SK-N-SH (cell line): ENCODE data around the gene FAM20C. TPM values are rescaled to one million over a fixed set of nuclear protein-coding genes. Genes with fewer than 3 reads are reported as not detected.

Source experiments
- CTCF ChIA-PET: fragments of 300-600, 350-600 bp; formaldehyde crosslinking; extraction: SDS; loops from one replicate; lab custom pipeline; 2021; lab: Yijun Ruan, JAX
- POLR2A ChIA-PET: fragments of 350-600 bp; sonication (Branson Sonifier 250); formaldehyde crosslinking; extraction: SDS; loops from one replicate; lab custom pipeline; 2020; ENCODE audit warnings: antibody characterized with exemption, inconsistent platforms; lab: Yijun Ruan, JAX
- DNase-seq: peaks from one replicate; pipeline ENCODE4 v3.0.0; 2012
- H2AFZ ChIP-seq: fragments of 200-600 bp; sonication (generic); 2 replicates; pipeline ENCODE4 v1.8.1; 2016; ENCODE audit warnings: antibody characterized with exemption, mild to moderate bottlenecking, low read depth
- H3F3A ChIP-seq: fragments of 200-600 bp; sonication (generic); replicated peaks from 2 replicates; pipeline ENCODE3; 2016; ENCODE audit warnings: antibody characterized with exemption, mild to moderate bottlenecking; ENCODE audit not compliant: insufficient read depth
- H3K27ac ChIP-seq, 2 experiments: fragments of 200-500 bp in 1 of 2; fragments of 200-600 bp in 1 of 2; sonication (Bioruptor generic) in 1 of 2; sonication (generic), shearing (Covaris generic) in 1 of 2; 2 replicates each; pipeline versions ENCODE4 v1.5.1 to v1.6.1; 2014 to 2016; ENCODE audit warnings: low read depth in 2 of 2, inconsistent platforms in 1 of 2, low read length in 1 of 2, mild to moderate bottlenecking in 1 of 2, mixed read lengths in 1 of 2
- H3K27me3 ChIP-seq: fragments of 200-600 bp; sonication (generic), shearing (Covaris generic); 2 replicates; pipeline ENCODE4 v1.6.1; 2016; ENCODE audit warnings: mixed run types; ENCODE audit not compliant: insufficient read depth
- H3K36me3 ChIP-seq, 2 experiments: fragments of 200-500 bp in 1 of 2; fragments of 200-600 bp in 1 of 2; sonication (Bioruptor generic) in 1 of 2; sonication (generic) in 1 of 2; replicated peaks in 1 of 2; 2 replicates each; pipeline versions ENCODE3 to v1.5.1; 2014 to 2016; ENCODE audit warnings: low read length in 1 of 2, mild to moderate bottlenecking in 1 of 2; ENCODE audit not compliant: insufficient read depth in 2 of 2, control insufficient read depth in 1 of 2
- H3K4me1 ChIP-seq, 2 experiments: fragments of 200-500 bp in 1 of 2; fragments of 200-600 bp in 1 of 2; sonication (Bioruptor generic) in 1 of 2; sonication (generic), shearing (Covaris generic) in 1 of 2; 2 replicates each; pipeline versions ENCODE4 v1.5.1 to v1.6.1; 2014 to 2016; ENCODE audit warnings: low read depth in 1 of 2, low read length in 1 of 2, mixed run types in 1 of 2; ENCODE audit not compliant: insufficient read depth in 2 of 2, control insufficient read depth in 1 of 2
- H3K4me2 ChIP-seq: fragments of 200-600 bp; sonication (generic), shearing (Covaris generic); 2 replicates; pipeline ENCODE4 v1.6.1; 2017; ENCODE audit warnings: mixed run types
- H3K4me3 ChIP-seq, 2 experiments: fragments of 200-500 bp in 1 of 2; fragments of 200-600 bp in 1 of 2; sonication (Bioruptor generic) in 1 of 2; sonication (generic), shearing (Covaris generic) in 1 of 2; 2 replicates each; pipeline versions ENCODE4 v1.5.1 to v1.8.1; 2014 to 2016; ENCODE audit warnings: low read depth in 2 of 2, inconsistent platforms in 1 of 2, low read length in 1 of 2, mild to moderate bottlenecking in 1 of 2, mixed read lengths in 1 of 2, moderate library complexity in 1 of 2
- H3K79me2 ChIP-seq: fragments of 200-600 bp; sonication (generic); 2 replicates; pipeline ENCODE4 v1.8.1; 2017; ENCODE audit warnings: mild to moderate bottlenecking; ENCODE audit not compliant: insufficient read depth
- H3K9ac ChIP-seq: fragments of 200-600 bp; sonication (generic); 2 replicates; pipeline ENCODE4 v1.6.1; 2017; ENCODE audit warnings: mixed run types
- H3K9me2 ChIP-seq: fragments of 200-600 bp; sonication (generic); 2 replicates; pipeline ENCODE4 v1.6.1; 2017; ENCODE audit warnings: mixed run types
- H3K9me3 ChIP-seq: fragments of 200-600 bp; sonication (generic); 2 replicates; pipeline ENCODE4 v1.6.1; 2017; ENCODE audit warnings: mixed run types, mild to moderate bottlenecking, moderate library complexity
- H4K20me1 ChIP-seq: fragments of 200-600 bp; sonication (generic); 2 replicates; pipeline ENCODE4 v1.6.1; 2017; ENCODE audit warnings: mild to moderate bottlenecking, mixed run types; ENCODE audit not compliant: insufficient read depth
- CHD2 ChIP-seq: fragments of 150-350 bp; IDR thresholded peaks from 2 replicates; pipeline ENCODE4 v1.6.1; 2018; ENCODE audit warnings: low read length; ENCODE audit not compliant: partially characterized antibody
- CTCF ChIP-seq: fragments of 200-600 bp; sonication (generic); IDR thresholded peaks from 2 replicates; pipeline ENCODE4 v1.6.1; 2017; ENCODE audit warnings: antibody characterized with exemption, mild to moderate bottlenecking, moderate library complexity
- ELF1 ChIP-seq: IDR thresholded peaks from 2 replicates; pipeline ENCODE4 v1.4.0; 2012
- FOXJ3 ChIP-seq: sonication (generic); formaldehyde crosslinking; IDR thresholded peaks from 2 replicates; pipeline ENCODE4 v1.5.1; 2020; ENCODE audit warnings: mild to moderate bottlenecking, missing genetic modification reagents
- JUND ChIP-seq: IDR thresholded peaks from 2 replicates; pipeline ENCODE4 v1.4.0; 2012
- MAX ChIP-seq: IDR thresholded peaks from 2 replicates; pipeline ENCODE4 v1.4.0; 2012; ENCODE audit warnings: low read depth
- MEF2A ChIP-seq: IDR thresholded peaks from 2 replicates; pipeline ENCODE4 v1.4.0; 2012; ENCODE audit warnings: low read depth, borderline replicate concordance
- NFIC ChIP-seq: IDR thresholded peaks from 2 replicates; pipeline ENCODE4 v1.4.0; 2012; ENCODE audit warnings: borderline replicate concordance
- NRF1 ChIP-seq: IDR thresholded peaks from 2 replicates; pipeline ENCODE4 v1.6.1; 2012; ENCODE audit warnings: low read depth, mild to moderate bottlenecking, low read length
- POLR2AphosphoS5 ChIP-seq: IDR thresholded peaks from 2 replicates; pipeline ENCODE4 v1.6.1; 2012; ENCODE audit warnings: low read depth, low read length
- RFX5 ChIP-seq: IDR thresholded peaks from 2 replicates; pipeline ENCODE4 v1.6.1; 2012; ENCODE audit warnings: mild to moderate bottlenecking, improper control_type of control experiment, low read length
- RXRA ChIP-seq: IDR thresholded peaks from 2 replicates; pipeline ENCODE4 v1.4.0; 2012; ENCODE audit warnings: low read depth, mild to moderate bottlenecking, borderline replicate concordance
- SIN3A ChIP-seq: IDR thresholded peaks from 2 replicates; pipeline ENCODE4 v1.6.1; 2012; ENCODE audit warnings: low read depth, mild to moderate bottlenecking, low read length, moderate library complexity, borderline replicate concordance
- TCF12 ChIP-seq: IDR thresholded peaks from 2 replicates; pipeline ENCODE4 v1.4.0; 2012
- YY1 ChIP-seq: IDR thresholded peaks from 2 replicates; pipeline ENCODE4 v1.4.0; 2012; ENCODE audit warnings: low read depth, mild to moderate bottlenecking
- ZBTB33 ChIP-seq: IDR thresholded peaks from 2 replicates; pipeline ENCODE4 v1.4.0; 2012; ENCODE audit warnings: low read depth, borderline replicate concordance
- WGBS: methylation state at CpG from one replicate; pipeline ENCODE4 v1.1.6; 2017; ENCODE audit warnings: low lambda C conversion rate; 5-methylcytosine and 5-hydroxymethylcytosine counted together
- polyA plus RNA-seq, 3 experiments: library from polyadenylated mRNA; depleted of rRNA; stranded (reverse); fragments of >200 nt; gene quantifications; 2 replicates each; pipeline ENCODE4 v1.2.3, GENCODE V29; 2012

FAM20C gene
- polyA plus RNA-seq, 1 of the 3 experiments (the other 2 are of a cell fraction), result 12.7 TPM

GRCh38 chr7:234051-234707 lies 41.8 kb downstream of the FAM20C start:
- Histone ChIP-seq H3K9me3 (no peaks in the 10 kb centered on the region), H3K36me3 (no peaks in the 10 kb centered on the region), H3K27ac (no peak overlapping the region), H3K4me2 (no peak overlapping the region), H3K4me1 (no peaks in the 10 kb centered on the region), H2AFZ (no peak overlapping the region), H3K4me3 (no peak overlapping the region), H3F3A (no peaks in the 10 kb centered on the region), H3K27me3 (no peaks in the 10 kb centered on the region), H3K9ac (no peak overlapping the region)
- no peak for TF ChIP-seq RFX5
- no peak for TF ChIP-seq MEF2A
- TF ChIP-seq TCF12, result no peak
- TF ChIP-seq CHD2, result no peak
- TF ChIP-seq SIN3A, result no peak
- TF ChIP-seq NRF1, result no peak
- TF ChIP-seq ZBTB33, result no peak
- no peak for TF ChIP-seq JUND
- TF ChIP-seq ELF1, result no peak
- no peak for TF ChIP-seq NFIC
- TF ChIP-seq MAX, result no peak
- TF ChIP-seq FOXJ3 (CRISPR knock-in tag), result no peak
- no peak for TF ChIP-seq POLR2AphosphoS5
- no peak for TF ChIP-seq YY1
- TF ChIP-seq RXRA, result no peak
- TF ChIP-seq, all 33 proteins: peak for 0
- CTCF ChIA-PET, result interaction anchor here (1.9 kb wide), 1 partner anchor 33 kb away, joined by 8 read pairs; no protein-coding TSS in a partner anchor
- Histone ChIP-seq H3K79me2 (no peaks in the 10 kb centered on the region), H3K9me2 (no peaks in the 10 kb centered on the region), H4K20me1 (no peaks in the 10 kb centered on the region)
- WGBS, result 71% methylated on average over 22 of the region's 33 CpGs
- POLR2A ChIA-PET, result no interaction called here
- DNase-seq, result no peak

GRCh38 chr7:234708-235553 lies 42.6 kb downstream of the FAM20C start:
- no peak for DNase-seq
- Histone ChIP-seq H3K27me3 (no peaks in the 10 kb centered on the region), H3K4me1 (no peaks in the 10 kb centered on the region), H2AFZ (no peak overlapping the region), H3K27ac (no peak overlapping the region), H3K9me2 (no peaks in the 10 kb centered on the region), H3K79me2 (no peaks in the 10 kb centered on the region), H4K20me1 (no peaks in the 10 kb centered on the region), H3K9ac (no peak overlapping the region), H3K36me3 (no peaks in the 10 kb centered on the region), H3K9me3 (no peaks in the 10 kb centered on the region), H3F3A (no peaks in the 10 kb centered on the region), H3K4me3 (no peak overlapping the region), H3K4me2 (no peak overlapping the region)
- WGBS, result 68% methylated on average over 23 of the region's 28 CpGs
- ChIA-PET POLR2A (no interaction called here), CTCF (interaction anchor here (1.0 to 1.1 kb wide), 2 partner anchors 33 to 172 kb away, joined by 3 to 4 read pairs; no protein-coding TSS in a partner anchor)
- TF ChIP-seq CTCF, result no peak
